Hematopoietic multipotent progenitor cell treated with erythropoietin and hydrocortisone succinate and interleukin-3 and kit ligand, for 4 days (in vitro differentiated cells): Measurements from ENCODE around the gene CD46.
"Not testable (repeated sequence)": the region's sequence is repeated elsewhere in the genome, so short reads cannot be mapped to it uniquely, and the experiment has no call there.

Experiments used
- DNase-seq: peaks from one replicate; pipeline ENCODE4 v3.0.0-alpha.2; 2015

The CD46 gene

DNA sequence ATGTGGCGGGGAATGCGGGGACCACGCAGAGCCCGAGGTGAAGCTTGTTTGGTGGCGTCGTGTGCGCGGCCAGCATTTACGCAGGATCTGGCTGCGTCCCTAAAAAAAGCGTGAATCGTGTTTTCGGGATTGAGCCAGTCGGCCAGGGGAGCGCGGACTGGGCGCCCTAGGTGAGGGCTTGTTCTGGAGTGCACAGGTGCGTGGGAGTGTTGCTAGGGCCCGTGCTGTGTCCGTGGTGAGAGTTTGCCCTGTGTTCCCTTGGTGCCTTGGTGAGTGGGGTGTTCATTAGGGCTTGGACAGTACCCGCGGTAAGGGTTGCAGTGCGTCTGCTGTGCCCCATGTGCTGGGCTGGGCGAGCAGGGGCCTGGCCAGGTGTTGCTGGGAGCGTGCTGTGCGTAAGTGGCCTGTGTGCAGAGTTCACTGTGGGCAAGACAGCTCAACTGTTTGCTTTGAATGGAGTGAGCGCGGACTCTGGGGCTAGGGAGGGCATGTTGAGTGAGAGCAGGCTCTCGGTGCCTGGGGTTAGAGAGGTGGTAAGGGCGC is 673 bp downstream of the CD46 start:
- peak; percentile 51 for DNase-seq

GRCh38 chr1:207753611-207754010 is 1.8 kb downstream of the CD46 start:
- no peak for DNase-seq

GRCh38 chr1:207754011-207754410 is 2.2 kb downstream of the CD46 start:
- no peak for DNase-seq

GRCh38 chr1:207754974-207755700 is 3.3 kb downstream of the CD46 start:
- peak; percentile 27 for DNase-seq

DNA sequence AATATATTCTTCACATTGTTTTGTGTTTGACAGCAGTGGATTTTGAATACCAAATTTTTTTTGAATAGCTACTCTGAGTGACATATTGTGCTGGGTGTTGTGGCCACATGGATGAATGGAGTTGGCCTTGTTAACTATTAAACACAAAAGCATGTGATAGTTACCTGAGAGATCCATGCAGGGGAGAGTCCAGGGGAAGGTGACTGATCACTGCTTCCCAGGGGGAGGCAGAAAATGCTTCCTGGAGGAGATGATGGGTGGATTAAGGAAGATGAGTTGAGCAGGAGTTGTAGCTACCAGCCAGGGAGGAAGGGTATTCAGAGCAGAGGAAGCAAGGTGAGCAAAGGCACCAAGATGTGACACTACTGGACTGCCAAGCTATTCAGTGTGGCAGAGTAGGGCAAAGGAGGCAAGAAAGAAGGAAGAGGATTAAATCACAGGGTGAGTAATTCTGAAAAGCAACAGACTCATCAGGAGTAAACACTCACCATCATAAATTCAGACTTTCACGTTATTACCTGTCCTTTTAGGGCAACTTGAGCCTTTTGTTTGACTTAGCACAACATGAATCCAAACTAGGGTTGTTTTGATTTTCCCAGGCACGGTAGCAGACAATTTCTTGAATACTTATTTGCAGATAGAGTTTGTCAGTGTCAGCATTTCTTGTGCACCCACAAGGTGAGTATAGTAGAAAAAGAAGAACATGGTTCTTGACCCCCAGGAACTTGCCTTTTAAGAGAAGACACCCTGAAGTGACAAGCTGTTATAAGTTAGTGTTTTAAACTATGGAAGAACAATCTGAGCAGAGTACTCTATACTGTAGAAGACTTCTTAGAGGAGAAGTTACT is 4.2 kb downstream of the CD46 start:
- no peak for DNase-seq

GRCh38 chr1:207762622-207763021 is 10.8 kb downstream of the CD46 start:
- no peak for DNase-seq

DNA sequence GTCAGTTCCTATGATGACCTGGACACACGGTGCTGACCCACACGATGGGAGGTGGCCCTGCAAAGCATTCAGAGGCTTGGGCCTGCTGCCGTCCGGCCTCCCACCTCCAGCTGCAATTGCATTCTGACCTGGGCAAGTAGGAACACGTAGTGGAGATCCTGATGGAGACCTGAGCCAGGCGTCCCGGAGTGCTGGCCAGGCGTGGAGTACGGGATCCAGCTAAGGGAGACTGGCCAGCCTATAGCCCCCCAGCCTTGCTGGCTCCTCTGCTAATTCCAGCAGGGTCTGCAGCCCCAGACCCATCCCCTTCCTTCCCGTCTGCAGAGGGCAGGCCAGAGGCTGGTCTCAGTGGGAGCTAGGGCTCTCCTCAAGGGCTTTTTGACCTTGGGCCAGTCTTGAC is 11.2 kb downstream of the CD46 start:
- DNase-seq, result no peak

GRCh38 chr1:207763972-207764371 is 12.1 kb downstream of the CD46 start:
- DNase-seq, result no peak

- DNase-seq, result peak; percentile 70
Observed at GRCh38 chr1:207766569-207766968, 14.7 kb downstream of the CD46 start.

DNA sequence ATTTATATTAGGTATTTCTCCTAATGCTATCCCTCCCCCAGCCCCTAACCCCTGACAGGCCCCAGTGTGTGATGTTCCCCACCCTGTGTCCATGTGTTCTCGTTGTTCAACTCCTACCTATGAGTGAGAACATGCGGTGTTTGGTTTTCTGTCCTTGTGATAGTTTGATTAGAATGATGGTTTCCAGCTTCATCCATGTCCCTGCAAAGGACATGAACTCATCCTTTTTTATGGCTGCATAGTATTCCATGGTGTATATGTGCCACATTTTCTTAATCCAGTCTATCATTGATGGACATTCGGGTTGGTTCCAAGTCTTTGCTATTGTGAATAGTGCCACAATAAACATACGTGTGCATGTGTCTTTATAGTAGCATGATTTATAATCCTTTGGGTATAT is 18.7 kb downstream of the CD46 start:
- not testable (repeated sequence) for DNase-seq

DNA sequence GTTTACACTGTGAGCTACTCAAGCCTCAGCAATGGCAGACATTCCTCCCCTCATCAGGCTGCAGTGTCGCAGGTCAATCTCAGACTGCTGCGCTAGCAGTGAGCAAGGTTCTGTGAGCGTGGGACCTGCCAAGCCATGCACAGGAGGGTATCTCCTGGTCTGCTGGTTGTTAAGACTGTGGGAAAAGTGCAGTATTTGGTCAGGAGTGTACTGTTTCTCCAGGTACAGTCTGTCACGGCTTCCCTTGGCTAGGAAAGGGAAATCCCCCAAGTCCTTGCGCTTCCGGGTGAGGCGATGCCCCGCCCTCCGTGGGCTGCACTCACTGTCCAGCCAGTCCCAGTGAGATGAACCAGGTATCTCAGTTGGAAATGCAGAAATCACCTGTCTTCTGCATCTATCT is 24.2 kb downstream of the CD46 start:
- not testable (repeated sequence) for DNase-seq

- DNase-seq, result not testable (repeated sequence)
Observed at GRCh38 chr1:207777412-207777811, 25.6 kb downstream of the CD46 start.

DNA sequence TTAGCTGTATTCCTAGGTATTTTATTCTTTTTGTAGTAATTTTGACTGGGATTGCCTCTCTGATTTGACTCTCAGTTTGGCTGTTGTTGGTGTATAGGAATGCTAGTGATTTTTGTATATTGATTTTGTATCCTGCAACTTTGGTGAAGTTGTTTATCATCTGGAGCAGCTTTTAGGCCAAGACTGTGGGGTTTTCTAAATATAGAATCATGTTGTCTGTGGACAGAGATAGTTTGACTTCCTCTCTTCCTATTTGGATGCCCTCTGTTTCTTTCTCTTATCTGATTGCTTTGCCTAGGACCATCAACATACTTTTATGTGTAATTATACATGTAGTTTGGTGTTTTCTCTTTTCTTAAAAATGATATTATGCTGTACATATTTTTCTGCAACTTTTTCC is 27.2 kb downstream of the CD46 start:
- peak; percentile 44 for DNase-seq

- DNase-seq, result no peak
Observed at GRCh38 chr1:207781312-207781711, 29.5 kb downstream of the CD46 start.

- no peak for DNase-seq
Observed at GRCh38 chr1:207787776-207788175, 35.9 kb downstream of the CD46 start.

DNA sequence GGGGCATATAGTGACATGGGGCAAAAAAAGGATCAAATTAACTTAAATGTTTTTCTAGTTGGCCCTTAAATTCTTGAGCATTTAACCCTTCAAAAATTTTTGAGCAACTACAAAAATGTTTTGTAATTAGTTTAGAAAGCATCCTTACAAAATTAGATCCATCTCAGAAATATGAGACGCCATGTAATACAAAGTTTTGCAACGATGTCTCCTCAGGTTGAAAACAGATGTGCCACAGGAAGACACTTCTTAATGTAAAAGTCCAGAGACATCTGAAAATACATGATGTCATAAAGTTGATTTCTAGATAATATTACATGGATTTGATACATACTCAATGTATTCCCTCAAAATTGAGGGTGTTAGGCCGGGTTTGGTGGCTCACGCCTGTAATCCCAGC is 37.5 kb downstream of the CD46 start:
- DNase-seq, result no peak

- DNase-seq, result no peak
Observed at GRCh38 chr1:207789792-207790787, 38.2 kb downstream of the CD46 start.

- DNase-seq, result no peak
Observed at GRCh38 chr1:207791290-207791689, 39.4 kb downstream of the CD46 start.

DNA sequence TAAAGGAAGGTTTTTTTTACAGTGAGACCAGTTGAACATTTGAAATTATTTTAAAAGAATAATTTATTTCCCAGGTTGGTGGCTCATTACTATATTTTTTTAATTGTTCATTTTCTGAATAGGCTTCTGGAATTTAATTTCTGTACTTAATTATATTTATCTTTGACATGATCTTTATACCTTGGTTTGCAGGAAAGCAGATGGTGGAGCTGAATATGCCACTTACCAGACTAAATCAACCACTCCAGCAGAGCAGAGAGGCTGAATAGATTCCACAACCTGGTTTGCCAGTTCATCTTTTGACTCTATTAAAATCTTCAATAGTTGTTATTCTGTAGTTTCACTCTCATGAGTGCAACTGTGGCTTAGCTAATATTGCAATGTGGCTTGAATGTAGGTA is 41.5 kb downstream of the CD46 start:
- no peak for DNase-seq

GRCh38 chr1:207794861-207795260 is 43.0 kb downstream of the CD46 start:
- DNase-seq, result no peak

GRCh38 chr1:207797229-207797973 is 45.5 kb downstream of the CD46 start:
- DNase-seq, result peak; percentile 91

GRCh38 chr1:207798847-207799246 is 47.0 kb downstream of the CD46 start:
- DNase-seq, result peak; percentile 84
